ENCODE results near the gene HES7.

The HES7 gene

DNA sequence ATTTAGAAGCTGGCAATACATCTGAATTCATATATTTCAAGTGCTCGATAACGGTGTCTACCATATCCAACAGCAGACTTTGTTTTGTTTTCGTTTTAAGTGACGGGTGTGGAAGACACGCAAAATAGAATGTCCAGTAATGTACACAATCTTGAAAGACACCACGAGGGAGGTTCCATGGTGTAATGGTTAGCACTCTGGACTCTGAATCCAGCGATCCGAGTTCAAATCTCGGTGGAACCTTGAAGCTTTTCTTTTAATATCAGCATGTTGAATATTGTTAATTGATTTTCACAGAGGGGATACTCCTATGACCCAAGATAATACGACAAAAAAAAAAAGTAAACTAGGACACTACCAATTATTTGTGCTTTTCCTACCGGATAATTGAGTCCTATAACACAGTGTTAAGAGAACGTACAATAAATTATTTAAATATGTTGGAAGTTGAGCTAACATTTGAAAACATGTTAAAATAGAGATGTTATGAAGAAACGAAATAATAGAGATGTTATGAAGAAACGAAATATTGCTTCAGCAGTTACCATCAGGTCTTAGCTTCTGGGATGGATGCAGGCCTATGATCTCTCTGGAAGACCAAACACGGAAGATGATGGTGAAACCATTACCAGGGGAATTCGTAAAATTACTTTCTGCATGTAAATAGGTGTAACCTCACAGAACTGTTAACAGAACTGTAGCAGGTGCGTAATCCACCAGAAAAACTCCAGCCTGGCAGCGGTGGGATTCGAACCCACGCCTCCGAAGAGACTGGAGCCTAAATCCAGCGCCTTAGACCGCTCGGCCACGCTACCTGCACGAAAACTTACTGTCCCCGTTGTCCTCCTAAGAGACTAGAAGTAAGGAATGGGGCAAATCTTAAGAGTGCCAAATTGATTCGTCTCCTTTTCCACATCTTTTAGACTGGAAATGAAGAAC, 4.1 kb downstream of the HES7 start:
- FAIRE-seq (peak; percentile 81), DNase-seq (ENCODE audit: insufficient read length, low spot score) (no peak)
- TF ChIP-seq, protein P1, sequence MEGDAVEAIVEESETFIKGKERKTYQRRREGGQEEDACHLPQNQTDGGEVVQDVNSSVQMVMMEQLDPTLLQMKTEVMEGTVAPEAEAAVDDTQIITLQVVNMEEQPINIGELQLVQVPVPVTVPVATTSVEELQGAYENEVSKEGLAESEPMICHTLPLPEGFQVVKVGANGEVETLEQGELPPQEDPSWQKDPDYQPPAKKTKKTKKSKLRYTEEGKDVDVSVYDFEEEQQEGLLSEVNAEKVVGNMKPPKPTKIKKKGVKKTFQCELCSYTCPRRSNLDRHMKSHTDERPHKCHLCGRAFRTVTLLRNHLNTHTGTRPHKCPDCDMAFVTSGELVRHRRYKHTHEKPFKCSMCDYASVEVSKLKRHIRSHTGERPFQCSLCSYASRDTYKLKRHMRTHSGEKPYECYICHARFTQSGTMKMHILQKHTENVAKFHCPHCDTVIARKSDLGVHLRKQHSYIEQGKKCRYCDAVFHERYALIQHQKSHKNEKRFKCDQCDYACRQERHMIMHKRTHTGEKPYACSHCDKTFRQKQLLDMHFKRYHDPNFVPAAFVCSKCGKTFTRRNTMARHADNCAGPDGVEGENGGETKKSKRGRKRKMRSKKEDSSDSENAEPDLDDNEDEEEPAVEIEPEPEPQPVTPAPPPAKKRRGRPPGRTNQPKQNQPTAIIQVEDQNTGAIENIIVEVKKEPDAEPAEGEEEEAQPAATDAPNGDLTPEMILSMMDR (IDR thresholded peaks at IDR 0.05; ENCODE audit: insufficient read depth, missing control alignments): no peak

DNA sequence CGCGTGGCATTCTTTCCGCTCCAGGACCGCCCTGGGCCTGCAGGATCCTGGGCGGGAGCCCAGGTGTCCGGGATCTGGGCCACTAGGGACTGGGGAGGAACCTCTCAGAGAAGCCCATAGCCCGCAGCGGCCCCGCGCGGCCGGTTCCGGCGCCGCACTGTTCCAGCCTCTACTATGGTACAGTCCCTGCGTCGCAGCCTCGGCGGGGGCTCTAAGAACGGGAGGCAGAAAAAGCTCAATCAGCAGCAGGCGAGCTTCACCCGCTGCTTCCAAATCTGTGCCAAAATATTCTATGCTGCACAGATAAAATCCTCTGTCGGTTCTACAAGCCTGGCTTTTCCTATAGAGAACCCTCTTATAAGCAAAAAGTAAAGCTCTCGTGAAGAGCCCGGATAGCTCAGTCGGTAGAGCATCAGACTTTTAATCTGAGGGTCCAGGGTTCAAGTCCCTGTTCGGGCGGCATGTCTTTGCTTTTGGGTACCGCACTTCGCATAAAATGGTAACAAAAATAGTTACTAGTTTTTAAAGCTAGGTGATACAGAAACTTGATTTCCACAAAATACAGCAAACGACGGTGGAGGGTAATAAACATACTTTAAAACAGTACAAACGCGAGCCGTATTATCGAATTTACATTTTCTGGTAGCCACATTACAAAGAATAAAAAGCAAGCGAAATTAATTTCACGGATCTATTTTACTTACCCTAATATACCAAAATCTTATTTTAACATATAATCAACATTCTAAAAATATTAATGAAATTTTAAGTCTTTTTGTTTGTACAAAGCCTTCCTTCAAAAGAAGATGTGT, 4.9 kb downstream of the HES7 start:
- TF ChIP-seq, protein P1 (IDR thresholded peaks at IDR 0.05; ENCODE audit: insufficient read depth, missing control alignments): peak; percentile 35
- DNase-seq (ENCODE audit: insufficient read length, low spot score) (peak; percentile 75), FAIRE-seq (no peak)

DNA sequence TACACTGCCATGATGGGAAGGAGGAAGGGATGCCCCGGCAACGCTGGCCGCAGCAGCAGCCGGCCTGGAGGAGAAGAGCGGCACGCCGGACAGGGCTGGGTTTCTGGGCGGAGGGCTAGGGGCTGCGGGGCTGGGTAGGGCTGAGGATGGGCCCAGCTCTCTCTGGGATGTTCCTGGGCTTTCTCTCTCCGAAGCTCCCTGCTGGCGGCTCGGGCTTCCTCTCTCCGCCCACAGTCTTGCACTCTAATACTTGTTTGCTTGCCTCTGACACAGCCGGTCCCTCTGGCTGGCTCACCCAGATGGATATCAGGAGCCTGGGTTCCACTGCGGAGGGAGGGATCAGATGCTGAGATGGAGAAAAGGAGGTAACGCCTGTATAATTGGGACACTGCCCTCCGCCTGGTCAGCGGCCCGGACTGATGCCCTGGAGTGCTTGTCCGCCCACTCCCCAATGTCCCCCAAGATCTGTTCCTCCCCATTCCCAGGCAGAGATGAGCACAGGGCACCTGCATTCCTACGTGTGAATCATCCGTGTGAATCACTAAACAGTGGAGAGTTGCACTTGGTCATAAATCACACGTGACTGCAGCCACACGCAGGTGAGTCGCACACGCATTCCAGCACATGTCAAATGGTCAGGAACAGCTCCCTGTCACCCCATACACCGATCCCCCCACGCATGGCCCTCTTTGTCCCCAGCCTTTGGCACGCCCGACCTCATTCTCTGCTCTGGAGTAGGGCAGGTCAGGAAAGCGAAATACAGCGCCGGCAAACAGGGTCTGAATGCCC, 5.7 kb downstream of the HES7 start, which contains the start of gene ALOXE3:
ALOXE3 (minus strand) TSS at position 535 of the 789 bp plus-strand sequence; CDS start at position 11, 524 bp downstream.
- no peak for DNase-seq (ENCODE audit: insufficient read length, low spot score)
- FAIRE-seq: no peak

DNA sequence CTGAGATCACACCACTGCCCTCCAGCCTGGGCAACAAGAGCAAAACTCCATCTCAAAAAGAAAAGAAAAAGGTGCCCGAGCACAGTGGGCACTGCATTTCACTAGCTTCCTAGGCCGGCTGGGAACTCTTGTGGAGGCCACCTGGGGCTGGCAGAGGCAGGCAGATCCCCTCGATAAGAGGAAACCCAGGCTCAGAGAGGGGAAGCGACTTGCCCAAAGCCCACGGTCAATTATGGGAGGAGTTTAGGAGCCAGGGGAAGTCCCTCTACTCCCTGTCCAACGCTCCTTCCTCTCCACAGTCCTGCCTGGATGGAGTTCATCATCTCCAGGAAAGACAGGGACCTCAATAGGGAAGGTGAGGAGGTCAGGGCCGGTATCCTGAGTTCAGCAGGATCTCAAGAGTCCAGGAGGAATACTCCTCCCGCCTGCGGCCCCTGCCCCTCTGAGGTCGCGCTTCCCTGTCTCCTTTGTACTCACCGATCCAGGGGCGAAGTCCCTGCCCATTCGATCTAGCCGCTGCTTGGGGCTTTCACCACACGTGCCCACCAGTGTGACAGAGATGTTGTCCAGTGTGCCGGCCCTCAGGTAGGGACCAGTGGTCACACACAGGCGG, 6.4 kb downstream of the HES7 start:
- TF ChIP-seq, protein P1 (IDR thresholded peaks at IDR 0.05; ENCODE audit: insufficient read depth, missing control alignments): no peak
- DNase-seq (ENCODE audit: insufficient read length, low spot score) (no peak), FAIRE-seq (no peak)

More for the DNA sequence above, 5.7 kb downstream of the HES7 start, which contains the start of gene ALOXE3:
- TF ChIP-seq, protein P1 (IDR thresholded peaks at IDR 0.05; ENCODE audit: insufficient read depth, missing control alignments): no peak

DNA sequence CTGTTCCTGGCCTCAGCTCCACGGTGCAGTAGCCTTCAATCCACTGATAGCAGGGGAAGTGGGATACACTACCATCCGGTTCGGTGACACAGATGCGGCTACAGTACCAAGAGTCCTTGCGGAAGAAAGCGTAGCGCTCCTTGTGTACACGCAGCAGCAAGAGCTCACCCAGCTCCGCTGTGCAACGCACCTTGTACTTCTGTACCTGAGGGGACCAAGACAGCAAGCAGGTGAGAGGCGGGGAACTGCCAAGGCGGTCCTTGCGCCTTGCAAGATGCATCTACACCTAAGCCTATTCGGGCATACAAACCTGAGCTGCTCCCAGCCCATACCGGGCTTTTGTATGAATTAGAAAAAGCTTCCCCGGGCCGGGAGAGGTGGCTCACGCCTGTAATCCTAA, 7.1 kb downstream of the HES7 start:
- TF ChIP-seq, protein P1 (IDR thresholded peaks at IDR 0.05; ENCODE audit: insufficient read depth, missing control alignments): no peak
- FAIRE-seq (no peak), DNase-seq (ENCODE audit: insufficient read length, low spot score) (no peak)

GRCh38 chr17:8110907-8111306, 13.0 kb downstream of the HES7 start:
- TF ChIP-seq, protein P1 (IDR thresholded peaks at IDR 0.05; ENCODE audit: insufficient read depth, missing control alignments): no peak
- no peak for FAIRE-seq

More at GRCh38 chr17:8110907-8111306, 13.0 kb downstream of the HES7 start:
- no peak for DNase-seq (ENCODE audit: insufficient read length, low spot score)

All from D721Med (cell line).